ENCODE data around the gene EN2. TPM values are rescaled to one million over a fixed set of nuclear protein-coding genes. Genes with fewer than 3 reads are reported as not detected.

EN2 gene
- total RNA-seq, 2 experiments from 2014 or later: not detected

DNA sequence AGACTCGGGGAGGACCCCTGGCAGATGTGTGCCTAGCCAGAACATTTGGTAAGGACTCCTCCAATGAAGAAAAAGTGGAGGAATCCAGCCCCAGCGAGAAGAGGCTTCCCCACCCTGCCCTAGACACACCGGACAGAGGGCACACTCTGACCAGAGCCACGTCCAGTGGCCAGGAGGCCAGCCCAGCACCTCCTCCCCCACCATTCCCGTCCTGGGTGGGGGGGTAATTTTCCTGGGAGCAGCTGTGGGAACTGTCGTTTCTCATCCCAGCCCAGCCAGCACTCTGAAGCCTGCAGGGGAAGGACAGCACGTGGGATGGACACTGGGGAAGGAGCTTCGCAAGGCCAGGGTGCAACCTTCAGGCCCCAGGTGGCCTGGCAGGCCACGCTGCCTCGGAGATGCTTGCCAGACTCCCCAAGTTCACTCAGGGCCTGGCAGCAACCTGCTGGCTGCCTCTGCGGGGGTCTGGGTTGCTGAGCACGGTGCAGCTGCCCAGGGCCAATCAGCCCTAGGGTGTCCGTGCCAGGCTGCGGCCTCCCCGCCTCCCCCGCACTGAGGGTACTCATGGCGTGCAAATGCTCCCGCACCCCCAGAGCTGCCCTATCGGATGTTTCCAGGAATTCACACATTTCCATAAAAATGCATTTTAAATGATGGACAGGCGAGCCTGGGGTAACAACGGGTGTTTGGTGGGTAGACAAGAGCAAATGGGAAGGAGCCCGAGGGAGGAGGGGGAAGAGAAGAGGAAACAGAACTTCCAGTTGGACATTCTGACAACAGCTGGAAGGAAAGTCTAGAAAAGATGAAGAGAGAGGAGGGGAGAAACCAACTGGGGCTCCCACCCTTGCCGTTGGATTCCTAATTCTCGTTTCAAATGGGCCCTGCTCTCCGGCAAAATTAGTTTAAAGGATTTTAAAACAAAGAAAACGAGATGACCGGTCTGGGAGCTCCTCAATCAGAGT, 1.9 kb upstream of the EN2 start:
- Histone ChIP-seq H3K27ac (ENCODE audit: low read depth, low read length, poor library complexity, severe bottlenecking) (no peak overlapping the region), H3K4me2 (ENCODE audit: low read length) (no peak overlapping the region), H2AFZ (ENCODE audit: low read length) (no peak overlapping the region), H3K9me2 (ENCODE audit: insufficient read depth, low read length) (no peaks in the 10 kb centered on the region), H3K4me3 (ENCODE audit: low read depth, low read length, poor library complexity, severe bottlenecking) (no peak overlapping the region), H3K36me3 (ENCODE audit: insufficient read depth, low read length) (no peaks in the 10 kb centered on the region), H3K79me2 (ENCODE audit: insufficient read depth, low read depth, low read length) (no peaks in the 10 kb centered on the region), H4K20me1 (ENCODE audit: insufficient read depth, low read length) (no peaks in the 10 kb centered on the region), H3K9me3 (ENCODE audit: low read length) (no peaks in the 10 kb centered on the region), H3K4me1 (ENCODE audit: insufficient read depth, low read length, poor library complexity, severe bottlenecking) (no peaks in the 10 kb centered on the region)
- DNase-seq (ENCODE audit: low spot score): no peak
- intact Hi-C loops (cut with micrococcal nuclease; ENCODE audit: unreplicated experiment): no loop called here
- no TSS peak for BruUV-seq (replicated peaks)
- CTCF ChIA-PET (ENCODE audit: unreplicated experiment): no interaction called here
- TF ChIP-seq, protein P1, sequence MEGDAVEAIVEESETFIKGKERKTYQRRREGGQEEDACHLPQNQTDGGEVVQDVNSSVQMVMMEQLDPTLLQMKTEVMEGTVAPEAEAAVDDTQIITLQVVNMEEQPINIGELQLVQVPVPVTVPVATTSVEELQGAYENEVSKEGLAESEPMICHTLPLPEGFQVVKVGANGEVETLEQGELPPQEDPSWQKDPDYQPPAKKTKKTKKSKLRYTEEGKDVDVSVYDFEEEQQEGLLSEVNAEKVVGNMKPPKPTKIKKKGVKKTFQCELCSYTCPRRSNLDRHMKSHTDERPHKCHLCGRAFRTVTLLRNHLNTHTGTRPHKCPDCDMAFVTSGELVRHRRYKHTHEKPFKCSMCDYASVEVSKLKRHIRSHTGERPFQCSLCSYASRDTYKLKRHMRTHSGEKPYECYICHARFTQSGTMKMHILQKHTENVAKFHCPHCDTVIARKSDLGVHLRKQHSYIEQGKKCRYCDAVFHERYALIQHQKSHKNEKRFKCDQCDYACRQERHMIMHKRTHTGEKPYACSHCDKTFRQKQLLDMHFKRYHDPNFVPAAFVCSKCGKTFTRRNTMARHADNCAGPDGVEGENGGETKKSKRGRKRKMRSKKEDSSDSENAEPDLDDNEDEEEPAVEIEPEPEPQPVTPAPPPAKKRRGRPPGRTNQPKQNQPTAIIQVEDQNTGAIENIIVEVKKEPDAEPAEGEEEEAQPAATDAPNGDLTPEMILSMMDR (conservative IDR thresholded peaks at IDR 0.05; ENCODE audit: low read length): no peak
- TF ChIP-seq EZH2phosphoT487 (IDR thresholded peaks at IDR 0.05; ENCODE audit: borderline replicate concordance, low read depth, low read length): no peak
- POLR2A ChIA-PET: no interaction called here

GRCh38 chr7:155456738-155457543, 988 bp upstream of the EN2 start:
- no peaks in the 10 kb centered on the region for H3K9me2 ChIP-seq (ENCODE audit: insufficient read depth, low read length)
- H4K20me1 ChIP-seq (ENCODE audit: insufficient read depth, low read length): no peaks in the 10 kb centered on the region
- no peak overlapping the region for H3K27ac ChIP-seq (ENCODE audit: low read depth, low read length, poor library complexity, severe bottlenecking)
- no peaks in the 10 kb centered on the region for H3K36me3 ChIP-seq (ENCODE audit: insufficient read depth, low read length)
- no peak for TF ChIP-seq EZH2phosphoT487 (IDR thresholded peaks at IDR 0.05; ENCODE audit: borderline replicate concordance, low read depth, low read length)
- TF ChIP-seq, protein P1 (conservative IDR thresholded peaks at IDR 0.05; ENCODE audit: low read length): no peak
- POLR2A ChIA-PET: no interaction called here
- no peak overlapping the region for H3K4me2 ChIP-seq (ENCODE audit: low read length)
- CTCF ChIA-PET (ENCODE audit: unreplicated experiment): no interaction called here
- H3K79me2 ChIP-seq (ENCODE audit: insufficient read depth, low read depth, low read length): no peaks in the 10 kb centered on the region
- no peaks in the 10 kb centered on the region for H3K9me3 ChIP-seq (ENCODE audit: low read length)
- no peak overlapping the region for H2AFZ ChIP-seq (ENCODE audit: low read length)
- DNase-seq (ENCODE audit: low spot score): no peak
- H3K4me3 ChIP-seq (ENCODE audit: low read depth, low read length, poor library complexity, severe bottlenecking): no peak overlapping the region
- no TSS peak for BruUV-seq (replicated peaks)
- no peaks in the 10 kb centered on the region for H3K4me1 ChIP-seq (ENCODE audit: insufficient read depth, low read length, poor library complexity, severe bottlenecking)
- intact Hi-C loops (cut with micrococcal nuclease; ENCODE audit: unreplicated experiment): no loop called here

All from OCI-LY7 (cell line).